Loucy (cell line): ENCODE results near the gene USP25.

Source experiments
- CTCF ChIP-seq: fragments of 200-600 bp; sonication (generic); conservative IDR thresholded peaks from 2 replicates; pipeline ENCODE4 v1.5.1; 2014; ENCODE audit warnings: mild to moderate bottlenecking, antibody characterized with exemption, low read length
- EZH2phosphoT487 ChIP-seq: fragments of 200-600 bp; IDR thresholded peaks from 2 replicates; pipeline ENCODE4 v1.6.1; 2018; ENCODE audit warnings: antibody characterized with exemption, mild to moderate bottlenecking, moderate library complexity, borderline replicate concordance

GRCh38 chr21:15928686-15929425, 199.1 kb downstream of the USP25 start:
- TF ChIP-seq CTCF (no peak), EZH2phosphoT487 (no peak)
